ENCODE data around the gene PRLR. TPM values are rescaled to one million over a fixed set of nuclear protein-coding genes. Genes with fewer than 3 reads are reported as not detected.

The PRLR gene
- total and polyA plus RNA-seq, 2 of the 13 experiments (the other 11 are each of a cell fraction or from before 2014, with no cell fraction given), result 12.2 to 13.3 TPM

DNA sequence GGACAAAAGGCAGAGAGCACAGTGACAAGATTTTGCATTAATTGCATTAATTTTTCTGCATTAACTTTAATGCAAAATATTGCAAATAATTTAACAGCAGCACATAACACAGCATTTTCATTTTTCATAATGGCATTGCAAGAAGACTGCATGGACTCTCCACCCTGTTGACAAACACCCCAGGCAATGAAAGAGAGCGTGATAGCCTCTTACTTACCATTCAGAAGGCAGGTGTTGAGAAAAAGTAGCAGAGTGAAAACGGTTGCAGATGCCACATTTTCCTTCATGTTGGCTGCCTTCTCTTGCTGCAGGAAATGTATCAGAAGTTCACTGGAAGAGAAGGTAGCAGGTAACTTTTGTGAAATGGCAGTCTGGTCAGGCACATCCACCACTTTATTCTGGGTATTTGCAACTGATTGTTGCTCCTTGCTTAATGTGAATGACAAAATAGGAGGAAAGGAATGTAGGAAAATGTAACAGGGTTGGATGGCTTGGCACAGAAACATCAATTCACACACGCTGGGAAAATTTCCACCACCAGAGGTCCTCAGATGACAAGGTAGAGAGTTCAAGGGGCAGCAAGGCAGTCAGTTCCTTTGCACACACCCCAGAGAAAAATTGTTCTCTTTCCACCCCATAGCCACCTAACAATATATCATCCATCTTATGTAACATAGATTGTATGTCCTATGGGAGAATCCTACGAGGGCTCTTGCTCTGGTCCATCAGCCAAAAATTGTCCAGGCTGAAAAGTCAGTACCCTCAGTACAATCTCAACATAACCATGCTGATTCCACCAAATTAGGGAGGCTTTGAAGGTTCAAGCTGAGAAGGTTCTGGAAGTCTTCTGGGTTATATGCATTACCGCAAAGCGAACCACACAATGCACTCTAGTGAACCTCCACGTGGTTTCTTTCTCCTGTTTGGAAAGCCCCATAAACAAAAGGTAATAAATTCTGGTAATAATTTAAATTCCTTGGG, 140.7 kb downstream of the PRLR start (continued):
- TF ChIP-seq, protein P1, sequence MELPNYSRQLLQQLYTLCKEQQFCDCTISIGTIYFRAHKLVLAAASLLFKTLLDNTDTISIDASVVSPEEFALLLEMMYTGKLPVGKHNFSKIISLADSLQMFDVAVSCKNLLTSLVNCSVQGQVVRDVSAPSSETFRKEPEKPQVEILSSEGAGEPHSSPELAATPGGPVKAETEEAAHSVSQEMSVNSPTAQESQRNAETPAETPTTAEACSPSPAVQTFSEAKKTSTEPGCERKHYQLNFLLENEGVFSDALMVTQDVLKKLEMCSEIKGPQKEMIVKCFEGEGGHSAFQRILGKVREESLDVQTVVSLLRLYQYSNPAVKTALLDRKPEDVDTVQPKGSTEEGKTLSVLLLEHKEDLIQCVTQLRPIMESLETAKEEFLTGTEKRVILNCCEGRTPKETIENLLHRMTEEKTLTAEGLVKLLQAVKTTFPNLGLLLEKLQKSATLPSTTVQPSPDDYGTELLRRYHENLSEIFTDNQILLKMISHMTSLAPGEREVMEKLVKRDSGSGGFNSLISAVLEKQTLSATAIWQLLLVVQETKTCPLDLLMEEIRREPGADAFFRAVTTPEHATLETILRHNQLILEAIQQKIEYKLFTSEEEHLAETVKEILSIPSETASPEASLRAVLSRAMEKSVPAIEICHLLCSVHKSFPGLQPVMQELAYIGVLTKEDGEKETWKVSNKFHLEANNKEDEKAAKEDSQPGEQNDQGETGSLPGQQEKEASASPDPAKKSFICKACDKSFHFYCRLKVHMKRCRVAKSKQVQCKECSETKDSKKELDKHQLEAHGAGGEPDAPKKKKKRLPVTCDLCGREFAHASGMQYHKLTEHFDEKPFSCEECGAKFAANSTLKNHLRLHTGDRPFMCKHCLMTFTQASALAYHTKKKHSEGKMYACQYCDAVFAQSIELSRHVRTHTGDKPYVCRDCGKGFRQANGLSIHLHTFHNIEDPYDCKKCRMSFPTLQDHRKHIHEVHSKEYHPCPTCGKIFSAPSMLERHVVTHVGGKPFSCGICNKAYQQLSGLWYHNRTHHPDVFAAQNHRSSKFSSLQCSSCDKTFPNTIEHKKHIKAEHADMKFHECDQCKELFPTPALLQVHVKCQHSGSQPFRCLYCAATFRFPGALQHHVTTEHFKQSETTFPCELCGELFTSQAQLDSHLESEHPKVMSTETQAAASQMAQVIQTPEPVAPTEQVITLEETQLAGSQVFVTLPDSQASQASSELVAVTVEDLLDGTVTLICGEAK (IDR thresholded peaks at IDR 0.05), result no peak
- TF ChIP-seq, protein P1 (CRISPR knock-in tag; IDR thresholded peaks at IDR 0.05), result no peak
- TF ChIP-seq, protein P2, sequence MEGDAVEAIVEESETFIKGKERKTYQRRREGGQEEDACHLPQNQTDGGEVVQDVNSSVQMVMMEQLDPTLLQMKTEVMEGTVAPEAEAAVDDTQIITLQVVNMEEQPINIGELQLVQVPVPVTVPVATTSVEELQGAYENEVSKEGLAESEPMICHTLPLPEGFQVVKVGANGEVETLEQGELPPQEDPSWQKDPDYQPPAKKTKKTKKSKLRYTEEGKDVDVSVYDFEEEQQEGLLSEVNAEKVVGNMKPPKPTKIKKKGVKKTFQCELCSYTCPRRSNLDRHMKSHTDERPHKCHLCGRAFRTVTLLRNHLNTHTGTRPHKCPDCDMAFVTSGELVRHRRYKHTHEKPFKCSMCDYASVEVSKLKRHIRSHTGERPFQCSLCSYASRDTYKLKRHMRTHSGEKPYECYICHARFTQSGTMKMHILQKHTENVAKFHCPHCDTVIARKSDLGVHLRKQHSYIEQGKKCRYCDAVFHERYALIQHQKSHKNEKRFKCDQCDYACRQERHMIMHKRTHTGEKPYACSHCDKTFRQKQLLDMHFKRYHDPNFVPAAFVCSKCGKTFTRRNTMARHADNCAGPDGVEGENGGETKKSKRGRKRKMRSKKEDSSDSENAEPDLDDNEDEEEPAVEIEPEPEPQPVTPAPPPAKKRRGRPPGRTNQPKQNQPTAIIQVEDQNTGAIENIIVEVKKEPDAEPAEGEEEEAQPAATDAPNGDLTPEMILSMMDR (CRISPR knock-in tag; IDR thresholded peaks at IDR 0.05), result peak; percentile 89
- TF ChIP-seq, protein P3, sequence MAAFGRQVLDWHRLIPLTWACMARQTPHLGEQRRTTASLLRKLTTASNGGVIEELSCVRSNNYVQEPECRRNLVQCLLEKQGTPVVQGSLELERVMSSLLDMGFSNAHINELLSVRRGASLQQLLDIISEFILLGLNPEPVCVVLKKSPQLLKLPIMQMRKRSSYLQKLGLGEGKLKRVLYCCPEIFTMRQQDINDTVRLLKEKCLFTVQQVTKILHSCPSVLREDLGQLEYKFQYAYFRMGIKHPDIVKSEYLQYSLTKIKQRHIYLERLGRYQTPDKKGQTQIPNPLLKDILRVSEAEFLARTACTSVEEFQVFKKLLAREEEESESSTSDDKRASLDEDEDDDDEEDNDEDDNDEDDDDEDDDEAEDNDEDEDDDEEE (CRISPR knock-in tag; IDR thresholded peaks at IDR 0.05), result 0 out of 2 replicates have a peak, but pooled peaks have one; percentile 41
- TF ChIP-seq ZSCAN25 (CRISPR knock-in tag; IDR thresholded peaks at IDR 0.05) (peak; percentile 39; the same call in 1 of the 2 replicates), TCF12 (IDR thresholded peaks at IDR 0.05) (no peak), TCF12 (CRISPR knock-in tag; IDR thresholded peaks at IDR 0.05) (no peak), SIX4 (CRISPR knock-in tag; IDR thresholded peaks at IDR 0.05) (no peak), PCBP2 (optimal IDR thresholded peaks at IDR 0.05; ENCODE audit: low read depth, low read length, poor library complexity, severe bottlenecking) (no peak), ESRRA (CRISPR knock-in tag; IDR thresholded peaks at IDR 0.05; ENCODE audit: low read depth) (no peak), ZFP1 (CRISPR knock-in tag; IDR thresholded peaks at IDR 0.05) (no peak), NBN (conservative IDR thresholded peaks at IDR 0.05) (no peak)
- TF ChIP-seq, protein P4, sequence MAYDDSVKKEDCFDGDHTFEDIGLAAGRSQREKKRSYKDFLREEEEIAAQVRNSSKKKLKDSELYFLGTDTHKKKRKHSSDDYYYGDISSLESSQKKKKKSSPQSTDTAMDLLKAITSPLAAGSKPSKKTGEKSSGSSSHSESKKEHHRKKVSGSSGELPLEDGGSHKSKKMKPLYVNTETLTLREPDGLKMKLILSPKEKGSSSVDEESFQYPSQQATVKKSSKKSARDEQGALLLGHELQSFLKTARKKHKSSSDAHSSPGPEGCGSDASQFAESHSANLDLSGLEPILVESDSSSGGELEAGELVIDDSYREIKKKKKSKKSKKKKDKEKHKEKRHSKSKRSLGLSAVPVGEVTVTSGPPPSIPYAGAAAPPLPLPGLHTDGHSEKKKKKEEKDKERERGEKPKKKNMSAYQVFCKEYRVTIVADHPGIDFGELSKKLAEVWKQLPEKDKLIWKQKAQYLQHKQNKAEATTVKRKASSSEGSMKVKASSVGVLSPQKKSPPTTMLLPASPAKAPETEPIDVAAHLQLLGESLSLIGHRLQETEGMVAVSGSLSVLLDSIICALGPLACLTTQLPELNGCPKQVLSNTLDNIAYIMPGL (CRISPR knock-in tag; IDR thresholded peaks at IDR 0.05; ENCODE audit: borderline replicate concordance in 1 of 2, low read depth in 1 of 2), result 0 out of 4 replicates have a peak, but pooled peaks of 1 of the 2 experiments have one; percentile 29
